Esophagus muscularis mucosa (tissue), 3 donors: ENCODE results near the gene COA7.

Experiments
- CTCF ChIP-seq, 3 experiments: fragments of 200-600 bp in 2 of 3; fragments of 450-650 bp in 1 of 3; sonication (generic) in 2 of 3; IDR thresholded peaks; one replicate each; pipeline ENCODE4 v1.5.1; 2017 to 2019; ENCODE audit warnings: antibody characterized with exemption in 3 of 3, mild to moderate bottlenecking in 2 of 3, moderate library complexity in 1 of 3
- POLR2A ChIP-seq: fragments of 450-650 bp; IDR thresholded peaks from one replicate; pipeline ENCODE4 v1.6.1; 2017; ENCODE audit warnings: antibody characterized with exemption, moderate library complexity, mild to moderate bottlenecking, low read depth
- POLR2AphosphoS5 ChIP-seq, 2 donors: sonication (generic); formaldehyde crosslinking; IDR thresholded peaks; one replicate each; pipeline ENCODE4 v1.6.1; 2017; ENCODE audit warnings: antibody characterized with exemption in 2 of 2

GRCh38 chr1:52706136-52706670 is 8.1 kb upstream of the COA7 start:
- TF ChIP-seq CTCF (IDR thresholded peaks at IDR 0.05) (no peak), POLR2AphosphoS5 (IDR thresholded peaks at IDR 0.05) (no peak), POLR2A (no peak)
